ENCODE data around the gene SLC5A12.
"Not testable (repeated sequence)": the region's sequence is repeated elsewhere in the genome, so short reads cannot be mapped to it uniquely, and the experiment has no call there.

Gene SLC5A12

GRCh38 chr11:26649884-26650283 is 72.0 kb downstream of the SLC5A12 start:
- peak; percentile 91 for FAIRE-seq

GRCh38 chr11:26643314-26643713 is 78.5 kb downstream of the SLC5A12 start:
- not testable (repeated sequence) for FAIRE-seq

- no peak for FAIRE-seq
These were observed 89.1 kb downstream of the SLC5A12 start for GRCh38 chr11:26632691-26633159.

- FAIRE-seq = no peak
These were observed 95.5 kb downstream of the SLC5A12 start for GRCh38 chr11:26626346-26626745.

- FAIRE-seq = no peak
These were observed 98.7 kb downstream of the SLC5A12 start for GRCh38 chr11:26623076-26623659.

GRCh38 chr11:26622181-26622580 is 99.7 kb downstream of the SLC5A12 start:
- no peak for FAIRE-seq

GRCh38 chr11:26621132-26621531 is 100.7 kb downstream of the SLC5A12 start:
- no peak for FAIRE-seq

- no peak for FAIRE-seq
These were observed 101.4 kb downstream of the SLC5A12 start for GRCh38 chr11:26620282-26621045.

- no peak for FAIRE-seq
These were observed 103.4 kb downstream of the SLC5A12 start for GRCh38 chr11:26618441-26618840.
